Activated CD8-positive, alpha-beta memory T cell treated with anti-CD3 and anti-CD28 coated beads, Interleukin-2, amount 50 U/mL, for 24 hours (primary cell): ENCODE data around the gene CADPS.
"Not testable (repeated sequence)": the region's sequence is repeated elsewhere in the genome, so short reads cannot be mapped to it uniquely, and the experiment has no call there.

Experiments used
- DNase-seq: peaks from one replicate; pipeline ENCODE4 v3.0.0-alpha.2; 2020; ENCODE audit errors: extremely low read depth

The CADPS gene

GRCh38 chr3:62600033-62600432, 275.2 kb downstream of the CADPS start:
- DNase-seq, result no peak

GRCh38 chr3:62597491-62597890, 277.7 kb downstream of the CADPS start:
- no peak for DNase-seq

- no peak for DNase-seq
These were observed 282.8 kb downstream of the CADPS start for GRCh38 chr3:62592408-62592807.

- no peak for DNase-seq
These were observed 286.1 kb downstream of the CADPS start for GRCh38 chr3:62589078-62589477.

GRCh38 chr3:62587579-62588031, 287.6 kb downstream of the CADPS start:
- DNase-seq, result no peak

GRCh38 chr3:62587169-62587568, 288.0 kb downstream of the CADPS start:
- no peak for DNase-seq

- DNase-seq, result no peak
These were observed 288.9 kb downstream of the CADPS start for GRCh38 chr3:62586356-62586755.

GRCh38 chr3:62585861-62586260, 289.4 kb downstream of the CADPS start:
- no peak for DNase-seq

GRCh38 chr3:62584636-62585035, 290.6 kb downstream of the CADPS start:
- no peak for DNase-seq

GRCh38 chr3:62582495-62583172, 292.6 kb downstream of the CADPS start:
- DNase-seq, result no peak

GRCh38 chr3:62580485-62580884, 294.7 kb downstream of the CADPS start:
- not testable (repeated sequence) for DNase-seq

- DNase-seq, result no peak
These were observed 298.1 kb downstream of the CADPS start for GRCh38 chr3:62577153-62577552.

GRCh38 chr3:62574266-62574898, 300.8 kb downstream of the CADPS start:
- DNase-seq, result no peak

GRCh38 chr3:62571916-62572315, 303.3 kb downstream of the CADPS start:
- DNase-seq, result no peak

- DNase-seq, result no peak
These were observed 304.3 kb downstream of the CADPS start for GRCh38 chr3:62570888-62571287.

GRCh38 chr3:62569609-62570008, 305.6 kb downstream of the CADPS start:
- DNase-seq, result no peak

- DNase-seq, result no peak
These were observed 307.9 kb downstream of the CADPS start for GRCh38 chr3:62567097-62568021.

GRCh38 chr3:62566022-62566557, 309.1 kb downstream of the CADPS start:
- DNase-seq, result no peak

- DNase-seq, result no peak
These were observed 312.6 kb downstream of the CADPS start for GRCh38 chr3:62562596-62562995.

- no peak for DNase-seq
These were observed 313.2 kb downstream of the CADPS start for GRCh38 chr3:62562017-62562416.

GRCh38 chr3:62559831-62560445, 315.3 kb downstream of the CADPS start:
- DNase-seq, result no peak
